ENCODE measurements around the gene PCDHA11. TPM values are rescaled to one million over a fixed set of nuclear protein-coding genes. Genes with fewer than 3 reads are reported as not detected.
A peak's percentile ranks its signal among the peaks of the same experiment; 100 is the strongest.

The PCDHA11 gene
- total RNA-seq, 2 donors from 2014 or later, result 4.7 to 11.7 TPM

DNA sequence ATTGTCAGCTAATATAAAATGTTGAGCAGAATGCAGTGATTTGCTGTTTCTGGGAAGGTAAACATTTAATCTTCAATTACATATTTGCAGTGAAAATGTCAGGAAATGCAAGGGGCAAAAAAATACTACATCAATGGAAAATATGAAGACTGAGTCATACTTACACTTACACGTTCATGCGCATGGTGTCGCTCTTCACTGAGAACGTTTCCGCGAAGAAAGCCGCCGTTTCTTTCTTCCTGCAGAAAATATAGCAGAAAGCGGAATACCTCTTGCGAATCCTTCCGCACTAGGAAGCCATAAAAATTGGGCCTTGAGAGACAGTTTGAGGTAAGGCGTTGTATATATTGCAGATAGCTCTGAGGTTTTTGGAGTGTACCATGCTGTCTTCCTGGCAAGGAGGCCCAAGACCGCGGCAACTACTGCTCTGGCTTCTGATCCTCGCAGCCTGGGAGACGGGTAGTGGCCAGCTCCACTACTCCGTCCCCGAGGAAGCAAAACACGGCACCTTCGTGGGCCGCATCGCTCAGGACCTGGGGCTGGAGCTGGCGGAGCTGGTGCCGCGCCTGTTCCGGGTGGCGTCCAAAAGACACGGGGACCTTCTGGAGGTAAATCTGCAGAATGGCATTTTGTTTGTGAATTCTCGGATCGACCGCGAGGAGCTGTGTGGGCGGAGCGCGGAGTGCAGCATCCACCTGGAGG lies 13.3 kb downstream of the PCDHA11 start, which contains the start of gene PCDHA13:
TSS of gene PCDHA13 (plus strand) at position 236 of the 702 bp plus-strand sequence. CDS start at position 381, 145 bp downstream.
- Histone ChIP-seq H3K9me3 (ENCODE audit: control insufficient read depth, low read length) (peaks cover 4% of the 10 kb centered on the region), H3K4me3 (ENCODE audit: low read length) (peak within 1 kb of the TSS; percentile 40), H3K27ac (ENCODE audit: low read depth, low read length) (no peak within 1 kb of the TSS), H3K27me3 (ENCODE audit: control insufficient read depth, insufficient read depth, low read length, poor library complexity, severe bottlenecking) (no peaks in the 10 kb centered on the region), H3K4me1 (ENCODE audit: control insufficient read depth, insufficient read depth, low read length) (no peaks in the 10 kb centered on the region), H3K9ac (ENCODE audit: extremely low read depth, low read length, poor library complexity, severe bottlenecking) (no peak within 1 kb of the TSS), H3K36me3 (ENCODE audit: control insufficient read depth, insufficient read depth, low read length) (peaks cover 16% of the 10 kb centered on the region)
- peak; percentile 64 for DNase-seq
- H3K4me3 Mint-ChIP-seq, result peak within 1 kb of the TSS; percentile 41
- H3K36me3 Mint-ChIP-seq (ENCODE audit: low read depth), result peaks cover 23% of the 10 kb centered on the region
- TF ChIP-seq, protein P1, sequence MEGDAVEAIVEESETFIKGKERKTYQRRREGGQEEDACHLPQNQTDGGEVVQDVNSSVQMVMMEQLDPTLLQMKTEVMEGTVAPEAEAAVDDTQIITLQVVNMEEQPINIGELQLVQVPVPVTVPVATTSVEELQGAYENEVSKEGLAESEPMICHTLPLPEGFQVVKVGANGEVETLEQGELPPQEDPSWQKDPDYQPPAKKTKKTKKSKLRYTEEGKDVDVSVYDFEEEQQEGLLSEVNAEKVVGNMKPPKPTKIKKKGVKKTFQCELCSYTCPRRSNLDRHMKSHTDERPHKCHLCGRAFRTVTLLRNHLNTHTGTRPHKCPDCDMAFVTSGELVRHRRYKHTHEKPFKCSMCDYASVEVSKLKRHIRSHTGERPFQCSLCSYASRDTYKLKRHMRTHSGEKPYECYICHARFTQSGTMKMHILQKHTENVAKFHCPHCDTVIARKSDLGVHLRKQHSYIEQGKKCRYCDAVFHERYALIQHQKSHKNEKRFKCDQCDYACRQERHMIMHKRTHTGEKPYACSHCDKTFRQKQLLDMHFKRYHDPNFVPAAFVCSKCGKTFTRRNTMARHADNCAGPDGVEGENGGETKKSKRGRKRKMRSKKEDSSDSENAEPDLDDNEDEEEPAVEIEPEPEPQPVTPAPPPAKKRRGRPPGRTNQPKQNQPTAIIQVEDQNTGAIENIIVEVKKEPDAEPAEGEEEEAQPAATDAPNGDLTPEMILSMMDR (conservative IDR thresholded peaks at IDR 0.05), result peak; percentile 62
- no peak within 1 kb of the TSS for H3K27ac Mint-ChIP-seq
- peaks cover 5% of the 10 kb centered on the region for H3K9me3 Mint-ChIP-seq
- 76 to 85% methylated on average over 17 to 29 of the region's 35 CpGs for WGBS, 2 experiments (ENCODE audit: insufficient coverage in 1 of 2, insufficient read length in 1 of 2)
- no peaks in the 10 kb centered on the region for H3K4me1 Mint-ChIP-seq
- H3K27me3 Mint-ChIP-seq (ENCODE audit: insufficient read depth), result no peaks in the 10 kb centered on the region

DNA sequence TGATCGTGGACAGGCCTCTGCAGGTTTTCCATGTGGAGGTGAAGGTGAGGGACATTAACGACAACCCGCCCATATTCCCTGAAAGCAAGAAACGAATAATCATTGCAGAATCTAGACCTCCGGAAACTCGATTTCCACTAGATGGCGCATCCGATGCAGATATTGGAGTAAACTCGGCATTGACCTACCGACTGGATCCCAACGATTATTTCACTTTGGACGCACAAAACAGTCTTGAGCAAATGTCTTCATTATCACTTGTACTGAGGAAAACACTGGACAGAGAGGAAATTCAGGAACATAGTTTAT lies 13.8 kb downstream of the PCDHA11 start:
- TF ChIP-seq, protein P1 (conservative IDR thresholded peaks at IDR 0.05), result peak; percentile 70
- H3K4me1 ChIP-seq (ENCODE audit: control insufficient read depth, insufficient read depth, low read length), result no peaks in the 10 kb centered on the region
- H3K27ac ChIP-seq (ENCODE audit: low read depth, low read length), result no peak overlapping the region
- peak overlapping the region; percentile 41 for H3K4me3 Mint-ChIP-seq
- H3K27ac Mint-ChIP-seq, result no peak overlapping the region
- DNase-seq, result peak; percentile 80
- H3K27me3 ChIP-seq (ENCODE audit: control insufficient read depth, insufficient read depth, low read length, poor library complexity, severe bottlenecking), result no peaks in the 10 kb centered on the region
- H3K27me3 Mint-ChIP-seq (ENCODE audit: insufficient read depth), result no peaks in the 10 kb centered on the region
- H3K4me3 ChIP-seq (ENCODE audit: low read length), result peak overlapping the region; percentile 40
- peaks cover 22% of the 10 kb centered on the region for H3K36me3 Mint-ChIP-seq (ENCODE audit: low read depth)
- WGBS, 2 experiments (ENCODE audit: insufficient coverage in 1 of 2, insufficient read length in 1 of 2), result 78 to 83% methylated on average over 5 to 12 of the region's 12 CpGs
- H3K9me3 Mint-ChIP-seq, result peaks cover 5% of the 10 kb centered on the region
- H3K36me3 ChIP-seq (ENCODE audit: control insufficient read depth, insufficient read depth, low read length), result peaks cover 16% of the 10 kb centered on the region
- no peak overlapping the region for H3K9ac ChIP-seq (ENCODE audit: extremely low read depth, low read length, poor library complexity, severe bottlenecking)
- H3K9me3 ChIP-seq (ENCODE audit: control insufficient read depth, low read length), result peaks cover 4% of the 10 kb centered on the region
- H3K4me1 Mint-ChIP-seq, result no peaks in the 10 kb centered on the region

DNA sequence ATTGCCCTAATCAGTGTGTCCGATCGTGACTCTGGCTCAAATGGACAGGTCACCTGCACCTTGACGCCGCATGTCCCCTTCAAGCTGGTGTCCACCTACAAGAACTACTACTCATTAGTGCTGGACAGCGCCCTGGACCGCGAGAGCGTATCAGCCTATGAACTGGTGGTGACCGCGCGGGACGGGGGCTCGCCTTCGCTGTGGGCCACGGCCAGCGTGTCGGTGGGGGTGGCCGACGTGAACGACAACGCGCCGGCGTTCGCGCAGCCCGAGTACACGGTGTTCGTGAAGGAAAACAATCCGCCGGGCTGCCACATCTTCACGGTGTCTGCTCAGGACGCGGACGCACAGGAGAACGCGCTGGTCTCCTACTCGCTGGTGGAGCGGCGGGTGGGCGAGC lies 14.6 kb downstream of the PCDHA11 start:
- H3K4me3 Mint-ChIP-seq, result no peak overlapping the region
- peaks cover 22% of the 10 kb centered on the region for H3K36me3 Mint-ChIP-seq (ENCODE audit: low read depth)
- H3K27ac Mint-ChIP-seq, result no peak overlapping the region
- Histone ChIP-seq H3K4me1 (ENCODE audit: control insufficient read depth, insufficient read depth, low read length) (no peaks in the 10 kb centered on the region), H3K9ac (ENCODE audit: extremely low read depth, low read length, poor library complexity, severe bottlenecking) (no peak overlapping the region), H3K9me3 (ENCODE audit: control insufficient read depth, low read length) (peaks cover 4% of the 10 kb centered on the region), H3K36me3 (ENCODE audit: control insufficient read depth, insufficient read depth, low read length) (peaks cover 16% of the 10 kb centered on the region), H3K27me3 (ENCODE audit: control insufficient read depth, insufficient read depth, low read length, poor library complexity, severe bottlenecking) (no peaks in the 10 kb centered on the region), H3K27ac (ENCODE audit: low read depth, low read length) (no peak overlapping the region), H3K4me3 (ENCODE audit: low read length) (no peak overlapping the region)
- H3K9me3 Mint-ChIP-seq, result peaks cover 5% of the 10 kb centered on the region
- TF ChIP-seq, protein P1 (conservative IDR thresholded peaks at IDR 0.05), result no peak
- H3K4me1 Mint-ChIP-seq, result no peaks in the 10 kb centered on the region
- peak; percentile 41 for DNase-seq
- WGBS, 2 experiments (ENCODE audit: insufficient coverage in 1 of 2, insufficient read length in 1 of 2), result 97 to 98% methylated on average over 37 to 41 of the region's 41 CpGs
- no peaks in the 10 kb centered on the region for H3K27me3 Mint-ChIP-seq (ENCODE audit: insufficient read depth)

All from endodermal cell (in vitro differentiated cells).